CD8-positive, alpha-beta memory T cell (primary cell): Measurements from ENCODE around the gene IQCH. TPM values are rescaled to one million over a fixed set of nuclear protein-coding genes. Genes with fewer than 3 reads are reported as not detected.
A peak's percentile ranks its signal among the peaks of the same experiment; 100 is the strongest.

Experiments
- CTCF ChIA-PET: fragments of 350-600 bp; sonication (Branson Sonifier 250); formaldehyde crosslinking; loops from one replicate; lab custom pipeline; 2021; ENCODE audit warnings: antibody characterized with exemption; lab: Charles Lee
- POLR2A ChIA-PET: fragments of 350-600 bp; sonication (Branson Sonifier 250); formaldehyde crosslinking; loops from one replicate; lab custom pipeline; 2021; ENCODE audit warnings: antibody characterized with exemption; lab: Charles Lee
- DNase-seq, 5 donors: peaks; one replicate each; pipeline versions ENCODE4 v3.0.0 to v3.0.0-alpha.2; 2020 to 2022; ENCODE audit warnings: mixed read lengths in 1 of 5
- H3K27ac ChIP-seq: one replicate; pipeline ENCODE4 v1.7.0; 2013; ENCODE audit warnings: low read depth, mild to moderate bottlenecking, low read length, moderate library complexity
- H3K27me3 ChIP-seq: 2 replicates; pipeline ENCODE4 v1.7.0; 2013; ENCODE audit warnings: low read length, mild to moderate bottlenecking; ENCODE audit not compliant: insufficient read depth, poor library complexity, severe bottlenecking
- H3K36me3 ChIP-seq: 2 replicates; pipeline ENCODE4 v1.7.0; 2013; ENCODE audit warnings: mild to moderate bottlenecking, low read length, moderate library complexity; ENCODE audit not compliant: insufficient read depth
- H3K4me1 ChIP-seq: 2 replicates; pipeline ENCODE4 v1.7.0; 2013; ENCODE audit warnings: mild to moderate bottlenecking, low read length, moderate library complexity; ENCODE audit not compliant: insufficient read depth
- H3K4me3 ChIP-seq: 2 replicates; pipeline ENCODE4 v1.7.0; 2013; ENCODE audit warnings: mild to moderate bottlenecking, low read length
- H3K9me3 ChIP-seq: 2 replicates; pipeline ENCODE4 v1.7.0; 2013; ENCODE audit warnings: mild to moderate bottlenecking, low read length
- H3K27ac Mint-ChIP-seq, 8 donors: one replicate each; pipeline ENCODE4 v1.8.0; 2020 to 2021; ENCODE audit warnings: mixed read lengths in 8 of 8, mild to moderate bottlenecking in 6 of 8, inconsistent platforms in 3 of 8, moderate library complexity in 3 of 8
- H3K27me3 Mint-ChIP-seq, 2 donors: one replicate each; pipeline ENCODE4 v1.8.0; 2020 to 2021; ENCODE audit warnings: mixed read lengths in 2 of 2, mild to moderate bottlenecking in 1 of 2, moderate library complexity in 1 of 2
- H3K36me3 Mint-ChIP-seq, 3 donors: one replicate each; pipeline ENCODE4 v1.8.0; 2020 to 2021; ENCODE audit warnings: mixed read lengths in 3 of 3, inconsistent platforms in 1 of 3, mild to moderate bottlenecking in 1 of 3
- H3K4me1 Mint-ChIP-seq, 3 donors: one replicate each; pipeline ENCODE4 v1.8.0; 2020 to 2021; ENCODE audit warnings: mixed read lengths in 3 of 3, inconsistent platforms in 1 of 3, mild to moderate bottlenecking in 1 of 3
- H3K4me3 Mint-ChIP-seq, 7 donors: one replicate each; pipeline ENCODE4 v1.8.0; 2020 to 2021; ENCODE audit warnings: mixed read lengths in 7 of 7, mild to moderate bottlenecking in 6 of 7, moderate library complexity in 4 of 7, inconsistent platforms in 2 of 7
- H3K9me3 Mint-ChIP-seq, 5 donors: one replicate each; pipeline ENCODE4 v1.8.0; 2020 to 2022; ENCODE audit warnings: mixed read lengths in 5 of 5, mild to moderate bottlenecking in 3 of 5, moderate library complexity in 2 of 5, inconsistent platforms in 1 of 5
- polyA plus RNA-seq: library from polyadenylated mRNA; unstranded; fragments of 300-500 nt; fragmentation: Illumina TruSeq; gene quantifications from one replicate; pipeline ENCODE4 v1.2.3, GENCODE V29; 2021
- total RNA-seq, 2 experiments: library from RNA; stranded (reverse); gene quantifications; one replicate each; pipeline ENCODE4 v1.2.3, GENCODE V29; 2021

The IQCH gene
- total and polyA plus RNA-seq, 3 experiments from 2014 or later: 0.52 to 1.3 (median 1.0) TPM

DNA sequence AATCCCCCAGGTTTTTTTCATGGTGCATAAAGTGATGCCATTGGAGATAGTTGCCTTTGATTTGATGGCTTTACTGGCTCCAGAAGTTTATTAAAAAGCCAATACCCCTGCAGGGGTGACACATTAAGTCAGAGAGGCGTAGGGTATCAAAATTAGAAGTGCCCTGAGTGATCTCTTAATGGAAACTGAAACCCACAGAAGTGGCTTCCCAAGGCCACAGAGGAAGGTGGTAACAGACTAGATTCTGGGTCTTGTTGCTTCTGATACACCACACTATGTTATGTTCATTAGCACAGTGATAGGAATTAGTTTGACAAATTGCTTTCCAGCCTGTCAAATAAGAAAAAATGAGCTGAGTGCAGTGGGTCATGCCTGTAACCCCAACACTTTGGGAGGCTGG, 112.3 kb downstream of the IQCH start:
- H3K4me3 Mint-ChIP-seq: no peak overlapping the region

DNA sequence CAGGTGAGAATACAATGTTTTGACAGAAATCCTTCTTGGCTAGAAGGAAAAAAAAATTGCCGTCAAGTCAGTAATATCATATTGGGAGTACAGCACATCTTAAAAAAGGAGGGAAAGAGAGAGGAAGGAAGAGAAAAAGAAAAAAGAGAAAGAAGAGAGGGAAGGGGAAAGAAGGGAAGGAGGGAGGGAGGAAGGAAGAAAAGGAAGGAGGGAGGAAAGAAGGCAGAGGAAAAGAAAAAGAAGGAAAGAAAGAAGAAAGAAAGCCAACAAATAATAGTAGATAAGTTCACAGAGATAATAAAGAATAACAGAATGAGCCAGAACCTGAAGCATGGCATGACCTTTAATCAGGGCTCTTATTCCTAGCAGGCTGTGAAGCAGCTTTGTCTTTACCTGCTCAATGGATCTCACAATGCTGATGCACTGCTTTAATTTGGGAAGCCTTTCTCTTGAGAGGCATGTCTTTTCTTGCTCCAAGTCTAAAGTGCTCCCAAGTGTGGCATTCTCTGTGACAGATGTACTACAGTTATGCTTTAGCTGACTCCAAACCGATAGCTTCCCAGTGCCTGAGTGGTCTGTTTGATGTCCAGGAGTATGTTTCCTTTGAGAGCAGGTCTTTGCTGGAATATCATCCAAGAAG, 114.9 kb downstream of the IQCH start:
- no peak overlapping the region for H3K27ac ChIP-seq
- no peaks in the 10 kb centered on the region for H3K36me3 ChIP-seq
- H3K27me3 Mint-ChIP-seq: peaks cover 6 to 20% of the 10 kb centered on the region in 2 donors
- no peak overlapping the region for H3K27ac Mint-ChIP-seq
- H3K27me3 ChIP-seq: no peaks in the 10 kb centered on the region
- no peaks in the 10 kb centered on the region for H3K9me3 Mint-ChIP-seq
- ChIA-PET CTCF (no interaction called here), POLR2A (no interaction called here)
- no peak overlapping the region for H3K4me3 ChIP-seq
- no peaks in the 10 kb centered on the region for H3K4me1 Mint-ChIP-seq
- DNase-seq: no peak
- no peak overlapping the region for H3K4me3 Mint-ChIP-seq
- no peaks in the 10 kb centered on the region for H3K36me3 Mint-ChIP-seq
- no peaks in the 10 kb centered on the region for H3K4me1 ChIP-seq
- H3K9me3 ChIP-seq: no peaks in the 10 kb centered on the region

More for the DNA sequence above, 112.3 kb downstream of the IQCH start:
- H3K27me3 ChIP-seq: no peaks in the 10 kb centered on the region
- no peaks in the 10 kb centered on the region for H3K36me3 ChIP-seq
- Mint-ChIP-seq H3K27ac (no peak overlapping the region), H3K27me3 (peaks cover 4 to 20% of the 10 kb centered on the region in 2 donors), H3K9me3 (no peaks in the 10 kb centered on the region), H3K36me3 (no peaks in the 10 kb centered on the region), H3K4me1 (no peaks in the 10 kb centered on the region)
- ChIA-PET CTCF (no interaction called here), POLR2A (no interaction called here)
- H3K27ac ChIP-seq: no peak overlapping the region
- no peak overlapping the region for H3K4me3 ChIP-seq
- H3K9me3 ChIP-seq: no peaks in the 10 kb centered on the region
- H3K4me1 ChIP-seq: no peaks in the 10 kb centered on the region
- no peak for DNase-seq

DNA sequence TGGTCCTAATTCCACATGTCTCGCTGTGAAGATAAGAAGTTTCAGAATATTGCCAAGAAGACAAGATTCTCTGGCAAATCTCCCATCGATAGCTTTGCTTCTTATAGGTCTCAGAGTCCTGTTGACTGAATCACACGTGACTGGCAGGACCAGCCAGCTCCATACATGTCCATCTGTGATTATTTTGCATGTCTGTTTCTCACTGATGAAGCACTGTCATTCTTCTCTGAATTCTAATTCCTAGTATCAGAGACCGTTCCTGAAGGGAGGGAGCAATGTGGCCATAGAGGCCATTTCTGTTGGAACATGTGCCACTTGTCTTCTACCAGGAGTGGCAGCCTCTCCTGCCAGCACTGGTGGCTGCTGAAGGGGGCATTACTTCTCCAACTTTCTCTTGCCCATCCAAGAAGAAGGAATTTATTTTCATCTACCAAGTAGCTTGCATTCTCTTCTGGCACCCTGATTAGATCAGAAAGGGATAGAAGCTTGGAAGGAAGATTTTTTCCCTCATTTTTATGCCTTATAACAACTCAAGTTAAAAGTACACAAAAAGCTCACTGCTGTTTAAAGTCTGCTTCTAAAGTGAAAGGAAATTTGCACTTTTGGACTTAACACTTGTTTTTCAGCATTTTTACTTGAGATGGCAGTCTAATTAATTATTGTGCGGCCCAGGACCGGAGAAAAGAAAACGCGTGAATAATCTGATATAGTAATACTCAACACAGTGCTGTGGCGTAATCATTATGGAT, 115.8 kb downstream of the IQCH start:
- ChIA-PET CTCF (no interaction called here), POLR2A (no interaction called here)
- no peaks in the 10 kb centered on the region for H3K9me3 ChIP-seq
- Mint-ChIP-seq H3K9me3 (no peaks in the 10 kb centered on the region), H3K27ac (no peak overlapping the region), H3K4me3 (no peak overlapping the region), H3K4me1 (no peaks in the 10 kb centered on the region), H3K36me3 (no peaks in the 10 kb centered on the region), H3K27me3 (peaks cover 6 to 20% of the 10 kb centered on the region in 2 donors)
- H3K4me3 ChIP-seq: no peak overlapping the region
- no peak for DNase-seq
- no peaks in the 10 kb centered on the region for H3K27me3 ChIP-seq
- H3K36me3 ChIP-seq: no peaks in the 10 kb centered on the region
- H3K4me1 ChIP-seq: no peaks in the 10 kb centered on the region
- no peak overlapping the region for H3K27ac ChIP-seq

DNA sequence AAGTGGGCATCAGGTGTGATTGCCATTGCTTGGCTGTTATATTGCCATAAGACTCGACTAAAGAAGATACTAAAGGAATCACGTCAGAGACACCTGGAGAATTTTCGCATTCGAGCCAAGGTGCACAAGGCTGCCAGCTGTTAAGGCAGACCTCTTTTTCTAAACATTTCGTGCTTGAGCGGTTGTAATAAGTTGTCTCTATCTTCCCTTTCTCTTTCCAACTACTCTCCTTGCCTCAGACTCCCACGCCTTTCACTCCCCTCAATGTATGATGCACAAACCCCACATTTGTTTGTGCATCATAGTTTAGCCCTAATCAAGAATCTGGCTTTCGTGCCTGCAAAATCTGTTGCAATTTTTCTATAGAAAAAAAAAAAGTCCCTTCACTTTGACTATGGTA, 118.0 kb downstream of the IQCH start:
- H3K4me1 ChIP-seq: no peaks in the 10 kb centered on the region
- Mint-ChIP-seq H3K27me3 (peaks cover 9 to 13% of the 10 kb centered on the region in 2 donors), H3K27ac (no peak overlapping the region), H3K4me3 (no peak overlapping the region), H3K36me3 (no peaks in the 10 kb centered on the region), H3K9me3 (no peaks in the 10 kb centered on the region), H3K4me1 (no peaks in the 10 kb centered on the region)
- CTCF ChIA-PET: no interaction called here
- H3K4me3 ChIP-seq: no peak overlapping the region
- no peak for DNase-seq
- H3K27ac ChIP-seq: no peak overlapping the region
- no peaks in the 10 kb centered on the region for H3K9me3 ChIP-seq
- POLR2A ChIA-PET: interaction anchor here (0.6 kb wide), 1 partner anchor 10 kb away, joined by 4 read pairs; no protein-coding TSS in a partner anchor
- no peaks in the 10 kb centered on the region for H3K36me3 ChIP-seq
- no peaks in the 10 kb centered on the region for H3K27me3 ChIP-seq

DNA sequence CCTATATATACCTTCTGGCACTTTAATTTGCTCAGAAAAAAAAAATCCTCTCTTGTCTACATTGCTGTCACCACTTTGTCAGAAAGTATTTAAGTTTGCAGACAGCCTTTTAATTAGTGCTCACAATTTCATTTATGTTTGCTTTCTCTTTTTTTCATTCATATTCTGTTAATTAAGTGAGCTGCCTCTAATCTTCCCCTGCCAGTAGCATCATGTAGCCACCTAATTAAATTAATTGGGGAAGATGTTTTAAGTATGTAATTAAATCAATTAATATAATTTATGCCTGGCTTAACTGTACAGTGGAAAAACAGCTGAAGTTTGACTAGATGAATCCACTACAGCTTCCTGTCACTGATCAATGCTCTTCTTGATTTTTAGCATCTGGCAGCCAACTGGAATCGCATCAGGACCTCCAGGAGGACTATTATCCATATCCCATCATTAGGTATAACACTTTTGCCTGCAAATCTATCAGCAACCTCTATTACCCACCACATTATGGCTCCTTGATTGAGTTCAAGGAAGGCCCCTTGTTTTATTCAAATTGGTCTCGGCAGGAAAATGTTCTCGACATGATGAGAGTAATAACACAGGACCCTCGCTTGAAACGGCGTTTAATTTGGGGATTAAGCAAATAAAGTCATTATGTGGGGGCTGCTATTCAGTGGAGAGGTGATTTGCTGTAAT, 118.5 kb downstream of the IQCH start:
- no peaks in the 10 kb centered on the region for H3K4me1 Mint-ChIP-seq
- no peak overlapping the region for H3K27ac ChIP-seq
- ChIA-PET POLR2A (no interaction called here), CTCF (no interaction called here)
- H3K36me3 Mint-ChIP-seq: no peaks in the 10 kb centered on the region
- peaks cover 15 to 18% of the 10 kb centered on the region in 2 donors for H3K27me3 Mint-ChIP-seq
- no peaks in the 10 kb centered on the region for H3K9me3 Mint-ChIP-seq
- H3K4me3 ChIP-seq: no peak overlapping the region
- no peaks in the 10 kb centered on the region for H3K9me3 ChIP-seq
- no peaks in the 10 kb centered on the region for H3K36me3 ChIP-seq
- no peak for DNase-seq
- H3K4me3 Mint-ChIP-seq: no peak overlapping the region
- no peaks in the 10 kb centered on the region for H3K4me1 ChIP-seq
- H3K27me3 ChIP-seq: no peaks in the 10 kb centered on the region
- H3K27ac Mint-ChIP-seq: peak overlapping the region in 1 of 8 donors; percentile 60

DNA sequence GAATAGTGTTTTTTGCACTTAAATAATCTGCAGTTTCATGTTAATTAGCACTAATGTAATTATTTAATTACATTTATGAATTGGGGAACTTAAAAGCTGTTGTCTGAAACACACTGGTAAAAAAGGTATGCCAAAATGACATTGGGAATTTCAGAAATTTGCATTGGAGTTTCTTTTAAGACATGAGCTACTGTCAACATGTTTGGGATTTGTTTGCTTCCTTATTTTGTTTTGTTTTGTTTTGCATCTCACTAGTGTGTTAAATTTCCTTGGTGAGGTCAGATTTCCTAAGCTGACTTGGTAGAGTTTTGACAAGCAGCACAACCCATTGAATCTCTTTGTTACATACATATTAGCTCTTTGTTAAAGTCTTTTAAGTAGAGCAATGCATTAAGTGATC, 119.4 kb downstream of the IQCH start:
- no peak overlapping the region for H3K4me3 ChIP-seq
- CTCF ChIA-PET: no interaction called here
- no peak for DNase-seq
- no peaks in the 10 kb centered on the region for H3K9me3 ChIP-seq
- no peak overlapping the region for H3K27ac Mint-ChIP-seq
- no peaks in the 10 kb centered on the region for H3K4me1 Mint-ChIP-seq
- no peaks in the 10 kb centered on the region for H3K4me1 ChIP-seq
- no peaks in the 10 kb centered on the region for H3K36me3 Mint-ChIP-seq
- no peak overlapping the region for H3K4me3 Mint-ChIP-seq
- peaks cover 15 to 18% of the 10 kb centered on the region in 2 donors for H3K27me3 Mint-ChIP-seq
- no peaks in the 10 kb centered on the region for H3K27me3 ChIP-seq
- no peaks in the 10 kb centered on the region for H3K36me3 ChIP-seq
- POLR2A ChIA-PET: no interaction called here
- no peaks in the 10 kb centered on the region for H3K9me3 Mint-ChIP-seq
- H3K27ac ChIP-seq: no peak overlapping the region

DNA sequence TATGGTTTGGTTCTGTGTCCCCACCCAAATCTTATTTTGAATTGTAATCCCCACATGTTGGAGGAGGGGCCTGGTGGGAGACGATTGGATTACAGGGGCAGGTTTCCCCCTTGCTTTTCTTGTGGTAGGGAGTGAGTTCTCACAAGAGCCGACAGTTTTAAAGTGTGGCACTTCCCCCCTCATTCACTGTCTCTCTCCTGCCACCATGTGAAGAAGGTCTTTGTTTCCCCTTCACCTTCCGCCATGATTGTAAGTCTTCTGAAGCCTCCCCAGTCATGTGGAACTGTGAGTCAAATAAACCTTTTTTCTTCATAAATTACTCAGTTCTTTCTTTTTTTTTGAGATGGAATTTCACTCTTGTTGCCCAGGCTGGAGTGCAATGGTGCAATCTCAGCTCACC, 124.9 kb downstream of the IQCH start:
- no peaks in the 10 kb centered on the region for H3K36me3 Mint-ChIP-seq
- Histone ChIP-seq H3K36me3 (no peaks in the 10 kb centered on the region), H3K27me3 (no peaks in the 10 kb centered on the region), H3K4me3 (no peak overlapping the region), H3K4me1 (no peaks in the 10 kb centered on the region), H3K9me3 (no peaks in the 10 kb centered on the region), H3K27ac (no peak overlapping the region)
- ChIA-PET POLR2A (no interaction called here), CTCF (no interaction called here)
- no peak for DNase-seq
- H3K27ac Mint-ChIP-seq: no peak overlapping the region
- no peak overlapping the region for H3K4me3 Mint-ChIP-seq
- peaks cover 11 to 21% of the 10 kb centered on the region in 2 donors for H3K27me3 Mint-ChIP-seq
- H3K9me3 Mint-ChIP-seq: no peaks in the 10 kb centered on the region
- H3K4me1 Mint-ChIP-seq: no peaks in the 10 kb centered on the region

DNA sequence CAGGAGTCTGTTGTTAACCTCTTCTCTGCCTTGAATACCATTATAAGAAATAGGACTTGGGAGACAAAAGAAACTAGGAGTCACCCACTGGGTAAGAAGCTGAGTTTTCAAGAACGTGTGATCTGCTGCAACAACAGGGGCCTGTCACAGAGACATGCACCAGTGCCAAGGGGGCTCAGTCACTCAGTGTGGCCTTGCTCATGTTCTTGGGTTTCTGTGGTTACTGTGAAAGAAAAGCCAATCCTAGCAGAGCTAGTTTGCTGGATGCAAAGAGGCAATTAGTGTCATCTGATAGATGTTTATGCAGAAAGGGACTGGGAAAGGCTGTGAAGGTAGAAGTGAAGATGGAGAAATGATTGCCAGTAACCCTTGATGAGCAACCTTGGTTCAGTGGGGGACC, 126.3 kb downstream of the IQCH start:
- no peaks in the 10 kb centered on the region for H3K9me3 Mint-ChIP-seq
- H3K27me3 Mint-ChIP-seq: peaks cover 11 to 26% of the 10 kb centered on the region in 2 donors
- no peak overlapping the region for H3K27ac Mint-ChIP-seq
- no peak overlapping the region for H3K27ac ChIP-seq
- no peaks in the 10 kb centered on the region for H3K9me3 ChIP-seq
- no peaks in the 10 kb centered on the region for H3K36me3 Mint-ChIP-seq
- no peak overlapping the region for H3K4me3 Mint-ChIP-seq
- ChIA-PET CTCF (no interaction called here), POLR2A (no interaction called here)
- H3K4me1 ChIP-seq: no peaks in the 10 kb centered on the region
- H3K4me1 Mint-ChIP-seq: no peaks in the 10 kb centered on the region
- no peak overlapping the region for H3K4me3 ChIP-seq
- no peak for DNase-seq
- H3K36me3 ChIP-seq: no peaks in the 10 kb centered on the region
- H3K27me3 ChIP-seq: no peaks in the 10 kb centered on the region
